WTC11 (cell line): Measurements from ENCODE around the gene SMIM28. TPM values are rescaled to one million over a fixed set of nuclear protein-coding genes. Genes with fewer than 3 reads are reported as not detected.

Experiments used
- total RNA-seq: library from RNA; stranded (reverse); gene quantifications from 3 replicates; pipeline ENCODE4 v1.2.3, GENCODE V29; 2021
- TF ChIP-seq, protein P1 (sequence below): sonication (generic); formaldehyde crosslinking; IDR thresholded peaks from 2 replicates; pipeline ENCODE4 v1.8.0; 2023; ENCODE audit warnings: missing genetic modification reagents, mild to moderate bottlenecking, borderline replicate concordance
- TF ChIP-seq, protein P2 (sequence below): fragments of 250-450 bp; sonication (Bioruptor Pico); IDR thresholded peaks from 2 replicates; pipeline ENCODE4 v1.8.0; 2021; ENCODE audit warnings: mild to moderate bottlenecking

The SMIM28 gene
- total RNA-seq, 1 experiment from 2014 or later: not detected

DNA sequence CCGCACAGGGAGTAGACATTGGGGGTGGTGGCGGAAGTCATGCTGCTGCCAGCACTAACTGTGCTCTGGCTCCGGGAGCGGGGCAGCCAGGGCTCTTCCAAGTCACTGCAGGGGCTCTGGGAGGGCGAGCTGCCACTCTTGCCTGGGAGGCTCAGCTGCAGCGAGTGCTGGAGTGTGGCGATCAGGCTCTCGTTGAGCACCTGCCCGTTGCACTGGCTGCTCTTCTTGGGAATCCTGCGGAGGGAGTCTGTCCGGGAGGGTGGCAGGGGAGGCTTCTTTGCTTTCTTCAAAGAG, 54.3 kb downstream of the SMIM28 start (continued):
- TF ChIP-seq, protein P1, sequence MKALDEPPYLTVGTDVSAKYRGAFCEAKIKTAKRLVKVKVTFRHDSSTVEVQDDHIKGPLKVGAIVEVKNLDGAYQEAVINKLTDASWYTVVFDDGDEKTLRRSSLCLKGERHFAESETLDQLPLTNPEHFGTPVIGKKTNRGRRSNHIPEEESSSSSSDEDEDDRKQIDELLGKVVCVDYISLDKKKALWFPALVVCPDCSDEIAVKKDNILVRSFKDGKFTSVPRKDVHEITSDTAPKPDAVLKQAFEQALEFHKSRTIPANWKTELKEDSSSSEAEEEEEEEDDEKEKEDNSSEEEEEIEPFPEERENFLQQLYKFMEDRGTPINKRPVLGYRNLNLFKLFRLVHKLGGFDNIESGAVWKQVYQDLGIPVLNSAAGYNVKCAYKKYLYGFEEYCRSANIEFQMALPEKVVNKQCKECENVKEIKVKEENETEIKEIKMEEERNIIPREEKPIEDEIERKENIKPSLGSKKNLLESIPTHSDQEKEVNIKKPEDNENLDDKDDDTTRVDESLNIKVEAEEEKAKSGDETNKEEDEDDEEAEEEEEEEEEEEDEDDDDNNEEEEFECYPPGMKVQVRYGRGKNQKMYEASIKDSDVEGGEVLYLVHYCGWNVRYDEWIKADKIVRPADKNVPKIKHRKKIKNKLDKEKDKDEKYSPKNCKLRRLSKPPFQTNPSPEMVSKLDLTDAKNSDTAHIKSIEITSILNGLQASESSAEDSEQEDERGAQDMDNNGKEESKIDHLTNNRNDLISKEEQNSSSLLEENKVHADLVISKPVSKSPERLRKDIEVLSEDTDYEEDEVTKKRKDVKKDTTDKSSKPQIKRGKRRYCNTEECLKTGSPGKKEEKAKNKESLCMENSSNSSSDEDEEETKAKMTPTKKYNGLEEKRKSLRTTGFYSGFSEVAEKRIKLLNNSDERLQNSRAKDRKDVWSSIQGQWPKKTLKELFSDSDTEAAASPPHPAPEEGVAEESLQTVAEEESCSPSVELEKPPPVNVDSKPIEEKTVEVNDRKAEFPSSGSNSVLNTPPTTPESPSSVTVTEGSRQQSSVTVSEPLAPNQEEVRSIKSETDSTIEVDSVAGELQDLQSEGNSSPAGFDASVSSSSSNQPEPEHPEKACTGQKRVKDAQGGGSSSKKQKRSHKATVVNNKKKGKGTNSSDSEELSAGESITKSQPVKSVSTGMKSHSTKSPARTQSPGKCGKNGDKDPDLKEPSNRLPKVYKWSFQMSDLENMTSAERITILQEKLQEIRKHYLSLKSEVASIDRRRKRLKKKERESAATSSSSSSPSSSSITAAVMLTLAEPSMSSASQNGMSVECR (CRISPR knock-in tag): no peak
- TF ChIP-seq, protein P2, sequence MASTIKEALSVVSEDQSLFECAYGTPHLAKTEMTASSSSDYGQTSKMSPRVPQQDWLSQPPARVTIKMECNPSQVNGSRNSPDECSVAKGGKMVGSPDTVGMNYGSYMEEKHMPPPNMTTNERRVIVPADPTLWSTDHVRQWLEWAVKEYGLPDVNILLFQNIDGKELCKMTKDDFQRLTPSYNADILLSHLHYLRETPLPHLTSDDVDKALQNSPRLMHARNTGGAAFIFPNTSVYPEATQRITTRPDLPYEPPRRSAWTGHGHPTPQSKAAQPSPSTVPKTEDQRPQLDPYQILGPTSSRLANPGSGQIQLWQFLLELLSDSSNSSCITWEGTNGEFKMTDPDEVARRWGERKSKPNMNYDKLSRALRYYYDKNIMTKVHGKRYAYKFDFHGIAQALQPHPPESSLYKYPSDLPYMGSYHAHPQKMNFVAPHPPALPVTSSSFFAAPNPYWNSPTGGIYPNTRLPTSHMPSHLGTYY (CRISPR knock-in tag): no peak
- TF ChIP-seq, all 79 proteins: peak for 0

Other genes with a start within 250 kb of the SMIM28 start
- 20.0 to 20.5 TPM (median 20.1 TPM) in 3 replicates for gene ARFGEF3, start 216.0 kb upstream of the SMIM28 start, total RNA-seq
- gene PBOV1, start 159.4 kb upstream of the SMIM28 start, total RNA-seq: not detected in 3 replicates
- 31.9 to 40.9 TPM (median 36.1 TPM) in 3 replicates for gene HEBP2, start 26.3 kb downstream of the SMIM28 start, total RNA-seq
- gene NHSL1, start 121.6 kb downstream of the SMIM28 start, total RNA-seq: 22.9 to 31.1 TPM (median 23.1 TPM) in 3 replicates